Measurements from ENCODE around the gene CCR9.

The CCR9 gene

DNA sequence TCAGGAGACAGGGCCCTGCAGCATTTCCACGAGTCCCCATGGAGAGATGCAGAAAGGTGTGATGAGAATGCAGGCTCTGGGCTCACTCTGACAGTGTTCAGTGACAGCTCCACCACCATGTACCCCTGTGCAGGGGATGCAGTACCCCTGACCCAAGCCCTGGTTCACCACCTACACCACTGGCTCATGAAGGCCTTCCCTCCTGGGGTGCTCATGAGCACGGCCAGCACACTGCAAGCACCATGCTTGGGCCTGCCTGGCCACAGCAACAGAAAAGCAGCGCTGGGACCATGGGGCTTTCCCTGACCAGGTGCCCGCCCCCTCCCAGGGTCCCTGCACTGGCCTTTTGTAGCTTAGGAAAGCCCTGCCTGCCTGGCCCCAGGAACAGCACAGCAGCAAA, 63.1 kb downstream of the CCR9 start:
- TF ChIP-seq, protein P1, sequence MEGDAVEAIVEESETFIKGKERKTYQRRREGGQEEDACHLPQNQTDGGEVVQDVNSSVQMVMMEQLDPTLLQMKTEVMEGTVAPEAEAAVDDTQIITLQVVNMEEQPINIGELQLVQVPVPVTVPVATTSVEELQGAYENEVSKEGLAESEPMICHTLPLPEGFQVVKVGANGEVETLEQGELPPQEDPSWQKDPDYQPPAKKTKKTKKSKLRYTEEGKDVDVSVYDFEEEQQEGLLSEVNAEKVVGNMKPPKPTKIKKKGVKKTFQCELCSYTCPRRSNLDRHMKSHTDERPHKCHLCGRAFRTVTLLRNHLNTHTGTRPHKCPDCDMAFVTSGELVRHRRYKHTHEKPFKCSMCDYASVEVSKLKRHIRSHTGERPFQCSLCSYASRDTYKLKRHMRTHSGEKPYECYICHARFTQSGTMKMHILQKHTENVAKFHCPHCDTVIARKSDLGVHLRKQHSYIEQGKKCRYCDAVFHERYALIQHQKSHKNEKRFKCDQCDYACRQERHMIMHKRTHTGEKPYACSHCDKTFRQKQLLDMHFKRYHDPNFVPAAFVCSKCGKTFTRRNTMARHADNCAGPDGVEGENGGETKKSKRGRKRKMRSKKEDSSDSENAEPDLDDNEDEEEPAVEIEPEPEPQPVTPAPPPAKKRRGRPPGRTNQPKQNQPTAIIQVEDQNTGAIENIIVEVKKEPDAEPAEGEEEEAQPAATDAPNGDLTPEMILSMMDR (conservative IDR thresholded peaks at IDR 0.05; ENCODE audit: low read length), result no peak
- no peak for TF ChIP-seq EZH2phosphoT487 (IDR thresholded peaks at IDR 0.05; ENCODE audit: borderline replicate concordance)
- H3K4me1 ChIP-seq (ENCODE audit: insufficient read depth, low read length, poor library complexity, severe bottlenecking), result peaks cover 7% of the 10 kb centered on the region
- H2AFZ ChIP-seq (ENCODE audit: low read length), result no peak overlapping the region
- H3K4me3 ChIP-seq (ENCODE audit: low read length, poor library complexity, severe bottlenecking), result no peak overlapping the region
- H3K79me2 ChIP-seq (ENCODE audit: insufficient read depth, low read length), result no peaks in the 10 kb centered on the region
- peaks cover 55% of the 10 kb centered on the region; the same call in 1 of the 2 replicates for H3K36me3 ChIP-seq (ENCODE audit: insufficient read depth, low read length)
- no peak overlapping the region for H3K9ac ChIP-seq (ENCODE audit: low read depth, low read length, poor library complexity, severe bottlenecking)
- no peaks in the 10 kb centered on the region for H4K20me1 ChIP-seq (ENCODE audit: insufficient read depth, low read length, poor library complexity, severe bottlenecking)
- H3K4me2 ChIP-seq (ENCODE audit: low read depth, low read length, poor library complexity, severe bottlenecking), result no peak overlapping the region
- no peaks in the 10 kb centered on the region for H3K9me3 ChIP-seq (ENCODE audit: insufficient read depth, low read depth, low read length)
- H3K27me3 ChIP-seq (ENCODE audit: insufficient read depth, low read length, poor library complexity, severe bottlenecking), result no peaks in the 10 kb centered on the region
- H3F3A ChIP-seq (ENCODE audit: low read depth), result no peaks in the 10 kb centered on the region
- H3K9me2 ChIP-seq (replicated peaks; ENCODE audit: low read depth, low read length), result no peaks in the 10 kb centered on the region

DNA sequence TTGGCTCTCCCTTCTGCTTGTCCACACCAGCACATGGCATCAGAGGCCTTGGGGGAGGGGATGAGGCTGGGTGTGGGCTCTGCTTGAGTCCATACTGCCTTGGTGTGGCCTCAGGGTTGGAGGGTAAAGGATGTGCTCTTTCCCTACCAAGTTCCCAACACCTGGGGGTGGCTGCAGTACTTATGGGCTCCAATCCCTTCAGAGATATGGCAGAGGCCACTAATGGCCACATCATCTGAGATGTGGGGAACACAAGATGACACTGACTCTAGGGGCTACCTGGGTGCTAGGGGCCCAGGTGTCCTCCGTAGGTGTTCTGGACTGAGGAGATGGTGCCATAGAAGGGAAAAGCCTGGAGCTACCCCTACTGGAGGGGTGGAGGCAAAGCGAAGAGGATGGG, 63.8 kb downstream of the CCR9 start:
- no peak overlapping the region for H3K9ac ChIP-seq (ENCODE audit: low read depth, low read length, poor library complexity, severe bottlenecking)
- H3F3A ChIP-seq (ENCODE audit: low read depth), result no peaks in the 10 kb centered on the region
- no peak for TF ChIP-seq EZH2phosphoT487 (IDR thresholded peaks at IDR 0.05; ENCODE audit: borderline replicate concordance)
- TF ChIP-seq, protein P1 (conservative IDR thresholded peaks at IDR 0.05; ENCODE audit: low read length), result no peak
- no peaks in the 10 kb centered on the region for H3K9me3 ChIP-seq (ENCODE audit: insufficient read depth, low read depth, low read length)
- H3K79me2 ChIP-seq (ENCODE audit: insufficient read depth, low read length), result no peaks in the 10 kb centered on the region
- H3K4me1 ChIP-seq (ENCODE audit: insufficient read depth, low read length, poor library complexity, severe bottlenecking), result peaks cover 7% of the 10 kb centered on the region
- H2AFZ ChIP-seq (ENCODE audit: low read length), result no peak overlapping the region
- H3K27me3 ChIP-seq (ENCODE audit: insufficient read depth, low read length, poor library complexity, severe bottlenecking), result no peaks in the 10 kb centered on the region
- H4K20me1 ChIP-seq (ENCODE audit: insufficient read depth, low read length, poor library complexity, severe bottlenecking), result no peaks in the 10 kb centered on the region
- H3K9me2 ChIP-seq (replicated peaks; ENCODE audit: low read depth, low read length), result no peaks in the 10 kb centered on the region
- no peak overlapping the region for H3K4me3 ChIP-seq (ENCODE audit: low read length, poor library complexity, severe bottlenecking)
- H3K4me2 ChIP-seq (ENCODE audit: low read depth, low read length, poor library complexity, severe bottlenecking), result no peak overlapping the region
- H3K36me3 ChIP-seq (ENCODE audit: insufficient read depth, low read length), result peaks cover 62% of the 10 kb centered on the region; the same call in 1 of the 2 replicates

DNA sequence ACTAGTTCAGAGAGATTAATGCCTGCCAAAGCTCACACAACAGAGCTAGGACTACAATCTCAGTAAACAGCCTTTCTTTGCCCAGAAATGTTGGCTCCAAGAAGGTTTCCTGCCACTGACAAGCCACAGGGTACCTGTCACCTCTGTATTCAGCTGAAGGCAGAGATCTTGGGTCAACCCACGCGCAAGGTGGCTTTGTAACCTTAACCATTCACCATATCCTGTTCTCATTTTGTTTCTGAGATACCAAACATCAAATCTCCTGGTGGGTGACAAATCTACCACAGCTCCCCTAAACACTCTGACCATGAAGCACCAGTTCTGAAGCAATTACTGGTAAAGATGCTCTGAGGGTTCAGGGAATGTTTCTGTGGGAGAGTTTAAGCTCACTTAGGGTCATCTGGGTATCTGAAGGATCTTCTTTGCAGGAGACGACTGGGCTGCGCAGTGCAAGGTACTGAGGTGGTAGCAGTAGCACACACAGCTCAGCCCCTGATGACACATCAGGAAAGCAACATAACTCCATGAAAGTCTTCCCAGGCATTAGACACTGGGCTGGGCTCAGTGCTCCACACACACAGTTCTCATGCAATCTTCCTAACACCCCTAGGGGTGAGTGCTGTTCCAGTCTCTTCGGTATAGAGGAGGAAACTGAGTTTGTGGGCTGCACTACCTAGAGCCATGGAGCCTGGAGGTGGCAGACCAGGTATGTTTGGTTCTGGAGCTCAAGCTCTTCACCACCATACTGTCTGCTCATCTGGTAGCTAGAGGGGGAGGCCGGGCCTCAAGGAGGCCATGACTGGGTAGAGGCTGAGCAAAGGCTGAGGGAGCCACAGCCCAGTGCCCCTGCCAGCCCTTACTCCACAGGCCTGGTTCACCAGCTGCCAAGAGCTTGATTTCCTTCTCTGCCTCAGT, 64.6 kb downstream of the CCR9 start:
- Histone ChIP-seq H2AFZ (ENCODE audit: low read length) (no peak overlapping the region), H3F3A (ENCODE audit: low read depth) (no peaks in the 10 kb centered on the region), H3K4me2 (ENCODE audit: low read depth, low read length, poor library complexity, severe bottlenecking) (no peak overlapping the region), H3K9ac (ENCODE audit: low read depth, low read length, poor library complexity, severe bottlenecking) (no peak overlapping the region), H3K4me1 (ENCODE audit: insufficient read depth, low read length, poor library complexity, severe bottlenecking) (peaks cover 7% of the 10 kb centered on the region), H3K9me3 (ENCODE audit: insufficient read depth, low read depth, low read length) (no peaks in the 10 kb centered on the region), H4K20me1 (ENCODE audit: insufficient read depth, low read length, poor library complexity, severe bottlenecking) (no peaks in the 10 kb centered on the region), H3K36me3 (ENCODE audit: insufficient read depth, low read length) (peaks cover 69% of the 10 kb centered on the region; the same call in 1 of the 2 replicates), H3K4me3 (ENCODE audit: low read length, poor library complexity, severe bottlenecking) (no peak overlapping the region), H3K9me2 (replicated peaks; ENCODE audit: low read depth, low read length) (no peaks in the 10 kb centered on the region), H3K79me2 (ENCODE audit: insufficient read depth, low read length) (no peaks in the 10 kb centered on the region), H3K27me3 (ENCODE audit: insufficient read depth, low read length, poor library complexity, severe bottlenecking) (no peaks in the 10 kb centered on the region)
- no peak for TF ChIP-seq EZH2phosphoT487 (IDR thresholded peaks at IDR 0.05; ENCODE audit: borderline replicate concordance)
- TF ChIP-seq, protein P1 (conservative IDR thresholded peaks at IDR 0.05; ENCODE audit: low read length), result no peak

Measured in Loucy (cell line).